Stimulated activated memory B cell treated with anti-CD40 and anti-IgM and Interleukin-4, amounts not matched to agents 10 μg/mL and 1 μg/mL and 100 μg/mL, for 72 hours (primary cell): ENCODE results near the gene C1QL1.
"Not testable (repeated sequence)": the region's sequence is repeated elsewhere in the genome, so short reads cannot be mapped to it uniquely, and the experiment has no call there.

Source experiments
- ATAC-seq: fragments of 150-1000 bp; cut with Tn5 transposase; 2 replicates; pipeline ENCODE4 v1.10.0; 2021
- H3K27ac Mint-ChIP-seq: one replicate; pipeline ENCODE4 v1.8.0; 2022; ENCODE audit warnings: mild to moderate bottlenecking, mixed read lengths
- H3K27me3 Mint-ChIP-seq: one replicate; pipeline ENCODE4 v1.8.0; 2022; ENCODE audit warnings: mixed read lengths
- H3K36me3 Mint-ChIP-seq: one replicate; pipeline ENCODE4 v1.8.0; 2022; ENCODE audit warnings: mixed read lengths
- H3K4me1 Mint-ChIP-seq: one replicate; pipeline ENCODE4 v1.8.0; 2022; ENCODE audit warnings: mixed read lengths
- H3K4me3 Mint-ChIP-seq: one replicate; pipeline ENCODE4 v1.8.0; 2022; ENCODE audit warnings: mild to moderate bottlenecking, moderate library complexity, mixed read lengths
- H3K9me3 Mint-ChIP-seq: one replicate; pipeline ENCODE4 v1.8.0; 2022; ENCODE audit warnings: mixed read lengths

C1QL1 gene

GRCh38 chr17:44956998-44957981 lies 10.8 kb downstream of the C1QL1 start:
- H3K4me3 Mint-ChIP-seq: no peak overlapping the region
- peaks cover 11% of the 10 kb centered on the region for H3K4me1 Mint-ChIP-seq
- no peaks in the 10 kb centered on the region for H3K9me3 Mint-ChIP-seq
- no peak for ATAC-seq
- no peaks in the 10 kb centered on the region for H3K36me3 Mint-ChIP-seq
- H3K27ac Mint-ChIP-seq: no peak overlapping the region
- peaks cover 68% of the 10 kb centered on the region for H3K27me3 Mint-ChIP-seq

DNA sequence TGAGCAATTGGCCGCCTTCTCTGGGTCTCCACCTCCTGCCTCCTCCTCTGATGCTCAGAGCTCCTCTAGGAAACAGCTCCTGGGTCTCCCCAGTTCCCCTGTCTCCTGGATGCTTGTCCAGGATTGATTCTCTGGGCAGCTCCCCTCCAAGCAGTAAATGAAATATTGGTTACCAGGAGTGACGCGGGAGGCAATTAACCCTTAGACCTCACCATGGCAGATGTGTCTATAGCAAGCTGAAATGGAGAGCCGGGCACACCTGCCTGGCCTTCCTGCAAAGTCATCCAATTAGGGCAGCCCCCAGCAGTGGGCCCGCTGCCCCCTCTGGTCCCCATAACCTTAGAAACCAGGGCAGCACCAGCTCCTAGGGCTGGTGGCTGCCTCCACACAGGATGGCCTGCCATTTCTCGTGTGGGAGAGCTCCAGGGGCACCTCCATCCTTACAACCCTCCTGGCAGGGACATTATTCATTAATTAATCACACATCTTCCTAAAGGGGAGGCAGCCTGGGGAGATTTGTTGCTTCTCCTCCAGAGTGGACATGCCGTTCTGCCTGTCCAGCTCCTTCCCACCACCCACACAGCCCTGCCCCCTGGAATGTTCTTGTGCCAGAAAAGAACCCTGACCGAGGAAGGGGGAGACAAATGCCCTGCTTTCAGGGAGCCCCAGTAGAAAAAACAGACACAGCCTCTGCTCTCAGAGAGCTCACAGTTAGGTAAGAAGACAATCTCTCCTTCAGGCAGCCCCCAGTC lies 12.3 kb downstream of the C1QL1 start:
- H3K27me3 Mint-ChIP-seq: peaks cover 57% of the 10 kb centered on the region
- no peaks in the 10 kb centered on the region for H3K9me3 Mint-ChIP-seq
- no peak overlapping the region for H3K4me3 Mint-ChIP-seq
- ATAC-seq: no peak
- peaks cover 10% of the 10 kb centered on the region for H3K4me1 Mint-ChIP-seq
- H3K27ac Mint-ChIP-seq: no peak overlapping the region
- H3K36me3 Mint-ChIP-seq: no peaks in the 10 kb centered on the region

DNA sequence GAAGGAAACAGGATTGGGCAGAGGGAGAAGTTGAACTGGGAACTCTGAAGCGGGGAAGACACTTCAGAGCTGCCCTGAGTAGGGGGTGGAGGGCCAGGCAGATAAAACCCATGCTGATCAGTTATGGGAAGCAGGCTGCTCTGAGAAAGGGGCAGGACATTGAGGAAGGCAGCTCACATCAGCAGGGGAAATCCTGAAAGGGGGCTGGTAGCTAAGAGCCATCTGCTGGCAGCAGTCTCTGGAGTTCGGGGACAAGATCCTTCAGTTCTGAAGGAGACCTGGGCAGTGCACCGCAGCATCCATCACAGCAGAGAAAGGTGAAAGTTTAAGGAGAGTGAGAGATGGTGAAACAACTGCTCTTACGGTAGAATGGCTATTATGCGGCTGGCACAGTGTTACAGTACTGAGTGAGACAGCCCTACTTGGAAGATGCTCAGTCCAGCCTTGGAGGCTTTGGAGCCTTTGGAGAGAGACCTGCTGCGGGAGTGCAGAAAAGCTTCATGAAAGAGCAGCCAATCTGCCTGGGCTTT lies 15.1 kb downstream of the C1QL1 start:
- H3K27ac Mint-ChIP-seq: no peak overlapping the region
- H3K4me3 Mint-ChIP-seq: no peak overlapping the region

DNA sequence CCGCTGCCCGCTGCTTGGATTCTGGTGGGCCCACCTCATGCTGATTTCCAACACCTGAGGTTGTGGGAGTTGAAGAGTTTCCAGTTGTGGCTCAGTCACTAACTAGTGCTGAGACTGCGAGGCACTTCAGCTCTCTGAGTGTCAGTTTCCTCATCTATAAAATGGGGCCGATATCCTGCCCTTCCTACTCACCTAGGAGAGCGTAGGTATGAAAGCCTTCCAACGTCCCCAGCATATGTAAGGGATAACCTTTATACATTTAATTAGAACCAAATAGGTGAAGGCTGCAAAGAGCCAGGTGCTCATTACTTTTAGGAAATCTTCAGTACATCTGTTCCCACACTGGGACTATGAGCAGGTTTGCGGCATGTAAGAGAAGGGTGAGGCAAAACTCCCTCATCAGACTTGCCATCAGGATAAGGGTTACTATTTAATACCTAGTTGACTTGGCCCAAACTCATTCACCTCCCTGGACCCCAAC lies 19.7 kb downstream of the C1QL1 start:
- no peaks in the 10 kb centered on the region for H3K9me3 Mint-ChIP-seq
- peaks cover 6% of the 10 kb centered on the region for H3K4me1 Mint-ChIP-seq
- no peaks in the 10 kb centered on the region for H3K36me3 Mint-ChIP-seq
- peak overlapping the region; percentile 81 for H3K27ac Mint-ChIP-seq
- ATAC-seq: no peak
- H3K4me3 Mint-ChIP-seq: peak overlapping the region; percentile 91
- peaks cover 8% of the 10 kb centered on the region for H3K27me3 Mint-ChIP-seq

More for the DNA sequence above, 15.1 kb downstream of the C1QL1 start:
- Mint-ChIP-seq H3K4me1 (peaks cover 3% of the 10 kb centered on the region), H3K9me3 (no peaks in the 10 kb centered on the region), H3K27me3 (peaks cover 33% of the 10 kb centered on the region), H3K36me3 (no peaks in the 10 kb centered on the region)
- ATAC-seq: no peak

GRCh38 chr17:44947461-44948314 lies 20.4 kb downstream of the C1QL1 start, which contains the start of gene KIF18B:
Gene KIF18B (minus strand): TSS chr17:44947773. CDS start chr17:44936344, 11,429 bp downstream.
- Mint-ChIP-seq H3K27me3 (peaks cover 8% of the 10 kb centered on the region), H3K27ac (peak within 1 kb of the TSS; percentile 81), H3K36me3 (no peaks in the 10 kb centered on the region), H3K4me3 (peak within 1 kb of the TSS; percentile 91), H3K4me1 (peaks cover 6% of the 10 kb centered on the region), H3K9me3 (no peaks in the 10 kb centered on the region)
- ATAC-seq: peak; percentile 98

- H3K27ac Mint-ChIP-seq, H3K36me3 Mint-ChIP-seq, H3K27me3 Mint-ChIP-seq, H3K4me3 Mint-ChIP-seq, H3K9me3 Mint-ChIP-seq, H3K4me1 Mint-ChIP-seq, ATAC-seq: not testable (repeated sequence)
These were observed 22.5 kb downstream of the C1QL1 start for GRCh38 chr17:44945652-44946051.

DNA sequence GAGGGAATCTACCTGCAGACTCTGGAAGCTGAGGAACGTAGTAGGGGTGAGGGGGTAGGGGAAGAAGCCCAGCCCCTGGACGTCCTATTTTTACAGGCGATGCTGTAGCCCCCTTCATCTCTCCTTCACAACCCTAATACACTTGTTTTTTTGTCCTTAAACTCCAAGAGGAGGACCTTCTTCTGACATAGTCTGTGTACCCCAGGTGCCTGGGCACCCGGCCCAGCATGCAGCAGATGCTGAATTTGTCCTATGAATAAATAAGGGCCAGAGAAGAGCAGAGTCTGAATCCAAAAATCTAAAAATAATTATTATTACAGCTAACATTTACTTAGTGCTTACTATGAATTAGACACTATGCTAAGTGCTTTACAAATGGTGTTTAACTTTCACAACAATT lies 25.6 kb downstream of the C1QL1 start:
- H3K9me3 Mint-ChIP-seq: peaks cover 3% of the 10 kb centered on the region
- no peak overlapping the region for H3K27ac Mint-ChIP-seq
- no peak overlapping the region for H3K4me3 Mint-ChIP-seq
- no peaks in the 10 kb centered on the region for H3K36me3 Mint-ChIP-seq
- no peak for ATAC-seq
- H3K4me1 Mint-ChIP-seq: no peaks in the 10 kb centered on the region
- peaks cover 8% of the 10 kb centered on the region for H3K27me3 Mint-ChIP-seq

GRCh38 chr17:44941712-44942331 lies 26.3 kb downstream of the C1QL1 start:
- peaks cover 3% of the 10 kb centered on the region for H3K9me3 Mint-ChIP-seq
- H3K27ac Mint-ChIP-seq: no peak overlapping the region
- no peak overlapping the region for H3K4me3 Mint-ChIP-seq
- H3K4me1 Mint-ChIP-seq: no peaks in the 10 kb centered on the region
- H3K36me3 Mint-ChIP-seq: no peaks in the 10 kb centered on the region
- ATAC-seq: no peak
- H3K27me3 Mint-ChIP-seq: peaks cover 8% of the 10 kb centered on the region

- H3K4me3 Mint-ChIP-seq: no peak overlapping the region
- peaks cover 3% of the 10 kb centered on the region for H3K9me3 Mint-ChIP-seq
- H3K36me3 Mint-ChIP-seq: no peaks in the 10 kb centered on the region
- H3K27me3 Mint-ChIP-seq: no peaks in the 10 kb centered on the region
- no peak for ATAC-seq
- H3K4me1 Mint-ChIP-seq: no peaks in the 10 kb centered on the region
- H3K27ac Mint-ChIP-seq: no peak overlapping the region
These were observed 27.3 kb downstream of the C1QL1 start for GRCh38 chr17:44940768-44941167.

DNA sequence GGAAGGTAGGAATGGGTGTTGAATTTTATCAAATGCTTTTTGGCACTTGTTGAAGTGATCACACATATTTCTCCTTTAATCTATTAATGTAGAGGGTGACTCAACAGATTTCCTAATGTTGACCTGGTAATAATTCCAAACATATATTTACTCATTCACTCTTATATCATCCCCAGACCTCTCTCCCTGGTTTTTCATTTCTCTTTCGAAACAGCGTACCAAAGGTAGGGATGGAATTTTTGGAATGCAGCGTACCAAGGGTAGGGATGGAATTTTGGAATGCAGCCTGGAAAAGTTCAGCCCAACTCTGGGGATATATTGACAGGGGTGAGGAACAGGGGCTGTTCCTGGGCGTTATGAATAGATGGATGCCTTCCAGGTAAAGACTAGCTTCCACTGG lies 27.8 kb downstream of the C1QL1 start:
- Mint-ChIP-seq H3K4me1 (no peaks in the 10 kb centered on the region), H3K27me3 (no peaks in the 10 kb centered on the region), H3K36me3 (no peaks in the 10 kb centered on the region), H3K27ac (no peak overlapping the region), H3K9me3 (peaks cover 3% of the 10 kb centered on the region), H3K4me3 (no peak overlapping the region)
- no peak for ATAC-seq

DNA sequence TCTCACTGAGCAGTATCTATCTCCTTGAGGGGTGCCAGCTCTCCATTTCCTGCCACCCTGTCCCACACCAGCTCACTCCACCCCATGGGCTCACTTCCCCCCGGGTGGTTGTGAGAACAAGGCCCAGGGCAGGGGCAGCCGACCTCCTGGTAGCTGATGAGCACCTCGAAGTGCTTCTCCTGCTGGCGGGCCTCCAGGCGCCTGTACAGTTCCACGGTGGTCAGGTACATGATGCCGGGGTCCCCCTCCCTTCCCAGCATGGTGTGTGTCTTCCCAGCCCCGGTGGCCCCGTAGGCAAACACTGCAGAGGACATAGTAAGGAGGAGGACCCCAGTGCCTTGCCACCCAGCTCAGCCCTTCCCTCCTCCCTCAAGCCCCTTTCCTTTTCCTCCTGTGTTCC lies 33.0 kb downstream of the C1QL1 start:
- no peaks in the 10 kb centered on the region for H3K4me1 Mint-ChIP-seq
- no peak overlapping the region for H3K27ac Mint-ChIP-seq
- H3K9me3 Mint-ChIP-seq: peaks cover 3% of the 10 kb centered on the region
- ATAC-seq: peak; percentile 37
- no peaks in the 10 kb centered on the region for H3K27me3 Mint-ChIP-seq
- H3K4me3 Mint-ChIP-seq: no peak overlapping the region
- H3K36me3 Mint-ChIP-seq: no peaks in the 10 kb centered on the region

- Mint-ChIP-seq H3K27ac (no peak overlapping the region), H3K27me3 (no peaks in the 10 kb centered on the region), H3K4me3 (no peak overlapping the region), H3K36me3 (no peaks in the 10 kb centered on the region), H3K4me1 (no peaks in the 10 kb centered on the region), H3K9me3 (peaks cover 3% of the 10 kb centered on the region)
- ATAC-seq: no peak
These were observed 33.4 kb downstream of the C1QL1 start for GRCh38 chr17:44934745-44935105.

GRCh38 chr17:44933824-44934744 lies 34.0 kb downstream of the C1QL1 start:
- H3K4me1 Mint-ChIP-seq: no peaks in the 10 kb centered on the region
- H3K9me3 Mint-ChIP-seq: peaks cover 3% of the 10 kb centered on the region
- no peak overlapping the region for H3K4me3 Mint-ChIP-seq
- H3K27me3 Mint-ChIP-seq: no peaks in the 10 kb centered on the region
- H3K27ac Mint-ChIP-seq: no peak overlapping the region
- no peak for ATAC-seq
- no peaks in the 10 kb centered on the region for H3K36me3 Mint-ChIP-seq

- Mint-ChIP-seq H3K27ac (no peak overlapping the region), H3K9me3 (no peaks in the 10 kb centered on the region), H3K4me3 (no peak overlapping the region), H3K4me1 (no peaks in the 10 kb centered on the region), H3K36me3 (no peaks in the 10 kb centered on the region), H3K27me3 (no peaks in the 10 kb centered on the region)
- no peak for ATAC-seq
These were observed 35.4 kb downstream of the C1QL1 start for GRCh38 chr17:44932787-44933097.
